ENCODE data around the gene CLBA1. TPM values are rescaled to one million over a fixed set of nuclear protein-coding genes. Genes with fewer than 3 reads are reported as not detected.
A peak's percentile ranks its signal among the peaks of the same experiment; 100 is the strongest.
"Not testable (repeated sequence)": the region's sequence is repeated elsewhere in the genome, so short reads cannot be mapped to it uniquely, and the experiment has no call there.

CLBA1 gene
- total RNA-seq, 1 donor = 12.3 TPM

- peaks cover 35% of the 10 kb centered on the region for H3K4me1 ChIP-seq (ENCODE audit: insufficient read depth, low read length)
- no peaks in the 10 kb centered on the region for H3K9me3 ChIP-seq (ENCODE audit: low read depth, low read length)
- H3K27me3 ChIP-seq (ENCODE audit: insufficient read depth, low read length) = no peaks in the 10 kb centered on the region
- H4K20me1 ChIP-seq (ENCODE audit: insufficient read depth, low read length) = no peaks in the 10 kb centered on the region
- DNase-seq (ENCODE audit: insufficient read length, low spot score, missing footprints) = no peak
- no peak overlapping the region for H3K4me3 ChIP-seq (ENCODE audit: insufficient read depth, low read length)
- no peak overlapping the region for H3K27ac ChIP-seq (ENCODE audit: low read depth, low read length)
- no peak overlapping the region for H2AFZ ChIP-seq (ENCODE audit: low read length)
- H3K79me2 ChIP-seq (ENCODE audit: insufficient read depth, low read length) = no peaks in the 10 kb centered on the region
- H3K36me3 ChIP-seq (ENCODE audit: insufficient read depth, low read length) = no peaks in the 10 kb centered on the region
- TF ChIP-seq, protein P1, sequence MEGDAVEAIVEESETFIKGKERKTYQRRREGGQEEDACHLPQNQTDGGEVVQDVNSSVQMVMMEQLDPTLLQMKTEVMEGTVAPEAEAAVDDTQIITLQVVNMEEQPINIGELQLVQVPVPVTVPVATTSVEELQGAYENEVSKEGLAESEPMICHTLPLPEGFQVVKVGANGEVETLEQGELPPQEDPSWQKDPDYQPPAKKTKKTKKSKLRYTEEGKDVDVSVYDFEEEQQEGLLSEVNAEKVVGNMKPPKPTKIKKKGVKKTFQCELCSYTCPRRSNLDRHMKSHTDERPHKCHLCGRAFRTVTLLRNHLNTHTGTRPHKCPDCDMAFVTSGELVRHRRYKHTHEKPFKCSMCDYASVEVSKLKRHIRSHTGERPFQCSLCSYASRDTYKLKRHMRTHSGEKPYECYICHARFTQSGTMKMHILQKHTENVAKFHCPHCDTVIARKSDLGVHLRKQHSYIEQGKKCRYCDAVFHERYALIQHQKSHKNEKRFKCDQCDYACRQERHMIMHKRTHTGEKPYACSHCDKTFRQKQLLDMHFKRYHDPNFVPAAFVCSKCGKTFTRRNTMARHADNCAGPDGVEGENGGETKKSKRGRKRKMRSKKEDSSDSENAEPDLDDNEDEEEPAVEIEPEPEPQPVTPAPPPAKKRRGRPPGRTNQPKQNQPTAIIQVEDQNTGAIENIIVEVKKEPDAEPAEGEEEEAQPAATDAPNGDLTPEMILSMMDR (IDR thresholded peaks at IDR 0.05; ENCODE audit: extremely low read depth, low read depth, low read length) = no peak
- H3K4me2 ChIP-seq (ENCODE audit: insufficient read depth, low read length) = no peak overlapping the region
Measured at GRCh38 chr14:105030194-105030593, 44.6 kb downstream of the CLBA1 start.

DNA sequence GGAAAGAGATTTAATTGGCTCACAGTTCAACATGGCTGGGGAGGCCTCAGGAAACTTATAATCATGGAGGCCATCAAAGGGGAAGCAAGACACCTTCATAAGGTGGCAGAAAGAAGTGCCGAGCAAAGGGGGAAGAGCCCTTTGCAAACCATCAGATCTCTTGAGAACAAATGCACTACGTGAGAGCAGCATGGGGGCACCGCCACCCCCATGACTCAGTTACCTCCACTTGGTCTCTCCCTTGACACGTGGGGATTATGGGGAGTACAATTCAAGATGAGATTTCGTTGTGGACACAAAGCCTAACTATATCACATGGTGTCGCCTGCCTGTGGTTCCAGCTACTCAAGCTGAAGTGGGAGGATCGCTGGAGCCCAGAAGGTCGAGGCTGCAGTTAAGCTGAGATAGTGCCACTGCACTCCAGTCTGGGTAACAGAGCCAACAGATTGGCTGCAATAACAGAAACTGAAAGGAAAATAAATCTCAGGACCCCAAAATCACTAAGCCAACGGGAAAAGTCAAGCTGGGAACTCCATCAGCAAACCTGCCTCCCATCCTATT lies 45.3 kb downstream of the CLBA1 start:
- H4K20me1 ChIP-seq (ENCODE audit: insufficient read depth, low read length) = no peaks in the 10 kb centered on the region
- no peak overlapping the region for H2AFZ ChIP-seq (ENCODE audit: low read length)
- no peak overlapping the region for H3K27ac ChIP-seq (ENCODE audit: low read depth, low read length)

DNA sequence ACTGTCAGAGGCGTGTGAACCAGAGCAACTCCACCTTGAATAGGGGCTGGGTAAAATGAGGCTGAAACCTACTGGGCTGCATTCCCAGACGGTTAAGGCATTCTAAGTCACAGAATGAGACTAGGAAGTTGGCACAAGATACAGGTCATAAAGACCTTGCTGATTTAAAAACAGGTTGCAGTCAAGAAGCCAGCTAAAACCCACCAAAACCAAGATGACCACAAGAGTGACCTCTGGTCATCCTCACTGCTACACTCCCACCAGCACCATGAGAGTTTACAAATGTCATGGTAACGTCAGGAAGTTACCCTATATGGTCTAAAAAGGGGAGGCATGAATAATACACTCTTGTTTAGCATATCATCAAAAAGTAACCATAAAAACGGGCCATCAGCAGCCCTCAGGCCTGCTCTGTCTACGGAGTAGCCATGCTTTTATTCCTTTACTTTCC lies 46.9 kb downstream of the CLBA1 start:
- H2AFZ ChIP-seq (ENCODE audit: low read length) = peak overlapping the region; percentile 87
- DNase-seq (ENCODE audit: insufficient read length, low spot score, missing footprints) = peak; percentile 72
- H3K36me3 ChIP-seq (ENCODE audit: insufficient read depth, low read length); H4K20me1 ChIP-seq (ENCODE audit: insufficient read depth, low read length); H3K27me3 ChIP-seq (ENCODE audit: insufficient read depth, low read length); H3K9me3 ChIP-seq (ENCODE audit: low read depth, low read length); H3K79me2 ChIP-seq (ENCODE audit: insufficient read depth, low read length): not testable (repeated sequence)
- peak overlapping the region; percentile 61 for H3K27ac ChIP-seq (ENCODE audit: low read depth, low read length)
- peak overlapping the region; percentile 73 for H3K4me3 ChIP-seq (ENCODE audit: insufficient read depth, low read length)
- H3K4me1 ChIP-seq (ENCODE audit: insufficient read depth, low read length) = peaks cover 16% of the 10 kb centered on the region
- H3K4me2 ChIP-seq (ENCODE audit: insufficient read depth, low read length) = peak overlapping the region; percentile 81

More for the DNA sequence above, 45.3 kb downstream of the CLBA1 start:
- Histone ChIP-seq H3K79me2 (ENCODE audit: insufficient read depth, low read length) (no peaks in the 10 kb centered on the region), H3K9me3 (ENCODE audit: low read depth, low read length) (no peaks in the 10 kb centered on the region), H3K27me3 (ENCODE audit: insufficient read depth, low read length) (no peaks in the 10 kb centered on the region), H3K4me2 (ENCODE audit: insufficient read depth, low read length) (no peak overlapping the region), H3K36me3 (ENCODE audit: insufficient read depth, low read length) (no peaks in the 10 kb centered on the region), H3K4me3 (ENCODE audit: insufficient read depth, low read length) (no peak overlapping the region), H3K4me1 (ENCODE audit: insufficient read depth, low read length) (peaks cover 28% of the 10 kb centered on the region)
- DNase-seq (ENCODE audit: insufficient read length, low spot score, missing footprints) = no peak
- TF ChIP-seq, protein P1 (IDR thresholded peaks at IDR 0.05; ENCODE audit: extremely low read depth, low read depth, low read length) = no peak

DNA sequence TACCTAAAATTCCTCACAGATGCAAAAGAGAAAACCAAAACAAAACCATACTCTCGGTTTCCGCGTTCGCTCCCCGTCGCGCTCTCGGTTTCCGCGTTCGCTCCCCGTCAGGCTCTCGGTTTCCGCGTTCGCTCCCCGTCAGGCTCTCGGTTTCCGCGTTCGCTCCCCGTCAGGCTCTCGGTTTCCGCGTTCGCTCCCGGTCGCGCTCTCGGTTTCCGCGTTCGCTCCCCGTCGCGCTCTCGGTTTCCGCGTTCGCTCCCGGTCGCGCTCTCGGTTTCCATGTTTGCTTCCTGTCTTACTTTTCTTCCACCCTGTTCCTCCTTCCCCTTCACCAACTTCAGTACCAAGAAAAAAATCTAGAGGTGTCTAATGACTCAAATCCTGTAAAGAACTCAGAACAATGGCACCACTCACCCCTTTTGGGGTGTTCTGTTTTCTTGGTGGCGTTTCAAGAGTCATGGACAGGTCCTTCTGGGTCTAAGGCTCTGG lies 47.9 kb downstream of the CLBA1 start:
- H3K36me3 ChIP-seq (ENCODE audit: insufficient read depth, low read length) = not testable (repeated sequence)

GRCh38 chr14:105034315-105035039 lies 48.9 kb downstream of the CLBA1 start:
- Histone ChIP-seq H3K27ac (ENCODE audit: low read depth, low read length) (no peak overlapping the region), H3K9me3 (ENCODE audit: low read depth, low read length) (no peaks in the 10 kb centered on the region), H3K36me3 (ENCODE audit: insufficient read depth, low read length) (no peaks in the 10 kb centered on the region), H4K20me1 (ENCODE audit: insufficient read depth, low read length) (no peaks in the 10 kb centered on the region), H3K4me3 (ENCODE audit: insufficient read depth, low read length) (no peak overlapping the region), H3K4me1 (ENCODE audit: insufficient read depth, low read length) (peaks cover 6% of the 10 kb centered on the region), H2AFZ (ENCODE audit: low read length) (no peak overlapping the region), H3K79me2 (ENCODE audit: insufficient read depth, low read length) (no peaks in the 10 kb centered on the region), H3K4me2 (ENCODE audit: insufficient read depth, low read length) (no peak overlapping the region), H3K27me3 (ENCODE audit: insufficient read depth, low read length) (no peaks in the 10 kb centered on the region)
- TF ChIP-seq, protein P1 (IDR thresholded peaks at IDR 0.05; ENCODE audit: extremely low read depth, low read depth, low read length) = no peak
- no peak for DNase-seq (ENCODE audit: insufficient read length, low spot score, missing footprints)

More for the DNA sequence above, 47.9 kb downstream of the CLBA1 start:
- H4K20me1 ChIP-seq (ENCODE audit: insufficient read depth, low read length); H3K9me3 ChIP-seq (ENCODE audit: low read depth, low read length); H3K27me3 ChIP-seq (ENCODE audit: insufficient read depth, low read length); DNase-seq (ENCODE audit: insufficient read length, low spot score, missing footprints); H3K4me1 ChIP-seq (ENCODE audit: insufficient read depth, low read length); H3K79me2 ChIP-seq (ENCODE audit: insufficient read depth, low read length): not testable (repeated sequence)
- H2AFZ ChIP-seq (ENCODE audit: low read length) = peak overlapping the region; percentile 87
- peak overlapping the region; percentile 81 for H3K4me2 ChIP-seq (ENCODE audit: insufficient read depth, low read length)
- H3K27ac ChIP-seq (ENCODE audit: low read depth, low read length) = peak overlapping the region; percentile 41
- peak overlapping the region; percentile 73 for H3K4me3 ChIP-seq (ENCODE audit: insufficient read depth, low read length)

DNA sequence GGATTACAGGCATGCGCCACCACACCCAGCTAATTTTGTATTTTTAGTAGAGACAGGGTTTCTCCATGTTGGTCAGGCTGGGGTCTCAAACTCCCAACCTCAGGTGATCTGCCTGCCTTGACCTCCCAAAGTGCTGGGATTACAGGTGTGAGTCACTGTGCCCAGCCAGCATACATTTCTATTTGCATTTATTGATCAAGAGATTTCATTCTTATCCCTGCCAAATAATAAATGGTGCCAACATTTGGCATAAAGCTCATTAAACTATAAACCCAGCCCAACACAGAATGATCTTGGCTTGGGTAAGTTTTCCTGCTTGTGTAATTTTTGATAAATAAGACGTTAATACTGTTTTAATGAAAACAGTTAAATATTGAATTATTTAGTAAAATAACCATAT lies 50.0 kb downstream of the CLBA1 start:
- not testable (repeated sequence) for H3K79me2 ChIP-seq (ENCODE audit: insufficient read depth, low read length); H3K4me2 ChIP-seq (ENCODE audit: insufficient read depth, low read length); H2AFZ ChIP-seq (ENCODE audit: low read length)

More for the DNA sequence above, 50.0 kb downstream of the CLBA1 start:
- not testable (repeated sequence) for H3K4me3 ChIP-seq (ENCODE audit: insufficient read depth, low read length); H3K4me1 ChIP-seq (ENCODE audit: insufficient read depth, low read length); H4K20me1 ChIP-seq (ENCODE audit: insufficient read depth, low read length); H3K9me3 ChIP-seq (ENCODE audit: low read depth, low read length); H3K36me3 ChIP-seq (ENCODE audit: insufficient read depth, low read length); H3K27me3 ChIP-seq (ENCODE audit: insufficient read depth, low read length); DNase-seq (ENCODE audit: insufficient read length, low spot score, missing footprints); H3K27ac ChIP-seq (ENCODE audit: low read depth, low read length)
